SK-N-MC (cell line): ENCODE measurements around the gene SLC4A1.

Source experiments
- DNase-seq: peaks from one replicate; pipeline ENCODE4 v3.0.0-alpha.2; 2011; ENCODE audit warnings: low read depth, low spot score
- H3K27ac ChIP-seq: fragments of 200-600 bp; sonication (generic); 2 replicates; pipeline ENCODE4 v1.5.1; 2016; ENCODE audit warnings: mixed run types
- H3K36me3 ChIP-seq: fragments of 200-600 bp; sonication (generic); 2 replicates; pipeline ENCODE4 v1.6.1; 2017; ENCODE audit warnings: antibody characterized with exemption, low read length, mixed read lengths; ENCODE audit not compliant: insufficient read depth
- H3K4me3 ChIP-seq: fragments of 200-600 bp; sonication (generic); 2 replicates; pipeline ENCODE4 v1.5.1; 2016
- H3K9ac ChIP-seq: fragments of 200-600 bp; sonication (generic); 2 replicates; pipeline ENCODE4 v1.8.0; 2017; ENCODE audit warnings: mixed run types, mixed read lengths; ENCODE audit not compliant: insufficient read length
- H3K9me3 ChIP-seq: fragments of 200-600 bp; sonication (generic); 2 replicates; pipeline ENCODE4 v1.6.1; 2017; ENCODE audit warnings: low read depth, mild to moderate bottlenecking, antibody characterized with exemption, low read length, moderate library complexity, mixed read lengths
- EZH2 ChIP-seq: fragments of 200-600 bp; sonication (generic); IDR thresholded peaks from one replicate; pipeline ENCODE4 v1.6.1; 2017; ENCODE audit warnings: antibody characterized with exemption
- FOXP2 ChIP-seq: optimal IDR thresholded peaks from 2 replicates; pipeline ENCODE3; 2011; ENCODE audit warnings: mild to moderate bottlenecking, moderate library complexity; ENCODE audit not compliant: insufficient read depth; ENCODE audit errors: extremely low read length, control extremely low read depth
- POLR2AphosphoS5 ChIP-seq: IDR thresholded peaks from 2 replicates; pipeline ENCODE4 v1.6.1; 2012; ENCODE audit warnings: mild to moderate bottlenecking, low read depth, low read length, borderline replicate concordance

The SLC4A1 gene

GRCh38 chr17:44207743-44208142, 60.2 kb downstream of the SLC4A1 start:
- no peak overlapping the region for H3K27ac ChIP-seq
- DNase-seq, result no peak
- no peaks in the 10 kb centered on the region for H3K9me3 ChIP-seq
- H3K9ac ChIP-seq, result no peak overlapping the region
- H3K36me3 ChIP-seq, result peaks cover 54% of the 10 kb centered on the region
- no peak for TF ChIP-seq FOXP2
- TF ChIP-seq POLR2AphosphoS5, result no peak
- TF ChIP-seq EZH2, result no peak
- H3K4me3 ChIP-seq, result no peak overlapping the region

GRCh38 chr17:44207319-44207718, 60.6 kb downstream of the SLC4A1 start:
- H3K4me3 ChIP-seq, result no peak overlapping the region
- H3K9ac ChIP-seq, result no peak overlapping the region
- no peak overlapping the region for H3K27ac ChIP-seq
- TF ChIP-seq POLR2AphosphoS5 (no peak), FOXP2 (no peak), EZH2 (no peak)
- peaks cover 52% of the 10 kb centered on the region for H3K36me3 ChIP-seq
- no peak for DNase-seq
- H3K9me3 ChIP-seq, result no peaks in the 10 kb centered on the region

GRCh38 chr17:44206825-44207155, 61.1 kb downstream of the SLC4A1 start:
- DNase-seq, result no peak
- no peak overlapping the region for H3K27ac ChIP-seq
- H3K36me3 ChIP-seq, result peaks cover 48% of the 10 kb centered on the region
- H3K9ac ChIP-seq, result no peak overlapping the region
- no peaks in the 10 kb centered on the region for H3K9me3 ChIP-seq
- TF ChIP-seq POLR2AphosphoS5, result no peak
- TF ChIP-seq FOXP2, result no peak
- no peak for TF ChIP-seq EZH2
- no peak overlapping the region for H3K4me3 ChIP-seq

- Histone ChIP-seq H3K27ac (peak overlapping the region; percentile 58), H3K36me3 (peaks cover 42% of the 10 kb centered on the region), H3K4me3 (no peak overlapping the region), H3K9ac (no peak overlapping the region), H3K9me3 (no peaks in the 10 kb centered on the region)
- TF ChIP-seq EZH2 (no peak), POLR2AphosphoS5 (peak; percentile 26)
- no peak for DNase-seq
Measured at GRCh38 chr17:44205962-44206824, 61.7 kb downstream of the SLC4A1 start.

- TF ChIP-seq EZH2, result no peak
- TF ChIP-seq POLR2AphosphoS5, result no peak
- no peak for TF ChIP-seq FOXP2
- H3K9ac ChIP-seq, result no peak overlapping the region
- H3K4me3 ChIP-seq, result no peak overlapping the region
- no peak for DNase-seq
- peak overlapping the region; percentile 58 for H3K27ac ChIP-seq
- H3K36me3 ChIP-seq, result peaks cover 26% of the 10 kb centered on the region
- H3K9me3 ChIP-seq, result no peaks in the 10 kb centered on the region
Measured at GRCh38 chr17:44204441-44204882, 63.5 kb downstream of the SLC4A1 start.

- peak; percentile 58 for DNase-seq
- peak overlapping the region; percentile 58 for H3K27ac ChIP-seq
- no peaks in the 10 kb centered on the region for H3K9me3 ChIP-seq
- peaks cover 20% of the 10 kb centered on the region for H3K36me3 ChIP-seq
- no peak overlapping the region for H3K4me3 ChIP-seq
- H3K9ac ChIP-seq, result no peak overlapping the region
- TF ChIP-seq POLR2AphosphoS5 (no peak), EZH2 (no peak)
Measured at GRCh38 chr17:44203731-44204440, 64.0 kb downstream of the SLC4A1 start.

- peaks cover 12% of the 10 kb centered on the region for H3K36me3 ChIP-seq
- DNase-seq, result no peak
- H3K9ac ChIP-seq, result no peak overlapping the region
- TF ChIP-seq POLR2AphosphoS5, result no peak
- no peak for TF ChIP-seq EZH2
- TF ChIP-seq FOXP2, result no peak
- H3K27ac ChIP-seq, result no peak overlapping the region
- H3K9me3 ChIP-seq, result no peaks in the 10 kb centered on the region
- no peak overlapping the region for H3K4me3 ChIP-seq
Measured at GRCh38 chr17:44202756-44203155, 65.2 kb downstream of the SLC4A1 start.

- Histone ChIP-seq H3K36me3 (peaks cover 15% of the 10 kb centered on the region), H3K9me3 (no peaks in the 10 kb centered on the region), H3K9ac (peak overlapping the region; percentile 93), H3K4me3 (peak overlapping the region; percentile 76), H3K27ac (peak overlapping the region; percentile 92)
- no peak for DNase-seq
- TF ChIP-seq FOXP2, result no peak
- TF ChIP-seq EZH2, result no peak
- TF ChIP-seq POLR2AphosphoS5, result no peak; the same call in 1 of the 2 replicates
Measured at GRCh38 chr17:44200478-44201155, 67.3 kb downstream of the SLC4A1 start.
